Transverse colon (tissue), 4 donors: ENCODE measurements around the gene WNT10A. TPM values are rescaled to one million over a fixed set of nuclear protein-coding genes. Genes with fewer than 3 reads are reported as not detected.

Source experiments
- DNase-seq: peaks from one replicate; pipeline ENCODE4 v3.0.0-alpha.2; 2019
- H3K27ac ChIP-seq, 4 donors: fragments of 200-600 bp; sonication (generic); 2 replicates each; pipeline ENCODE4 v1.5.1; 2016 to 2018; ENCODE audit warnings: inconsistent platforms in 4 of 4
- H3K27me3 ChIP-seq: fragments of 200-600 bp; sonication (generic); 2 replicates; pipeline ENCODE4 v1.5.1; 2017; ENCODE audit warnings: inconsistent platforms
- H3K36me3 ChIP-seq, 4 donors: fragments of 200-600 bp; sonication (generic); 2 replicates each; pipeline ENCODE4 v1.5.1; 2017 to 2019; ENCODE audit warnings: inconsistent platforms in 4 of 4
- H3K4me1 ChIP-seq, 4 donors: fragments of 200-600 bp; sonication (generic); 2 replicates each; pipeline ENCODE4 v1.5.1; 2017 to 2020; ENCODE audit warnings: inconsistent platforms in 4 of 4
- H3K4me3 ChIP-seq, 4 donors: fragments of 200-600 bp; sonication (generic); 1 replicate in 1 of 4; 2 replicates in 3 of 4; pipeline versions ENCODE4 v1.5.1 to v1.6.1; 2017 to 2019; ENCODE audit warnings: inconsistent platforms in 4 of 4
- H3K9me3 ChIP-seq, 2 donors: fragments of 200-600 bp; sonication (generic); 2 replicates each; pipeline ENCODE4 v1.5.1; 2017 to 2019; ENCODE audit warnings: inconsistent platforms in 2 of 2
- CTCF ChIP-seq, 5 experiments: fragments of 200-600 bp in 3 of 5; fragments of 450-650 bp in 2 of 5; sonication (generic) in 3 of 5; IDR thresholded peaks; 1 replicate in 2 of 5; 2 replicates in 3 of 5; pipeline ENCODE4 v1.5.1; 2016 to 2017; ENCODE audit warnings: antibody characterized with exemption in 5 of 5, inconsistent platforms in 3 of 5, mild to moderate bottlenecking in 2 of 5, moderate library complexity in 1 of 5
- EP300 ChIP-seq: sonication (generic); formaldehyde crosslinking; IDR thresholded peaks from one replicate; pipeline ENCODE4 v1.6.1; 2017; ENCODE audit warnings: antibody characterized with exemption, low read depth
- POLR2A ChIP-seq: fragments of 450-650 bp; IDR thresholded peaks from one replicate; pipeline ENCODE4 v1.6.1; 2016; ENCODE audit warnings: antibody characterized with exemption, mild to moderate bottlenecking, moderate library complexity
- POLR2AphosphoS5 ChIP-seq, 3 donors: sonication (generic); formaldehyde crosslinking; IDR thresholded peaks; one replicate each; pipeline ENCODE4 v1.6.1; 2016; ENCODE audit warnings: antibody characterized with exemption in 3 of 3
- WGBS, 2 donors: methylation state at CpG; one replicate each; pipeline ENCODE4 v1.1.5; 2018; ENCODE audit warnings: low coverage in 1 of 2; 5-methylcytosine and 5-hydroxymethylcytosine counted together
- in situ Hi-C, 4 donors: fragments of 200-750 bp; cut with MboI; loops; one replicate each; pipeline versions ENCODE4 v1.15.0 to v1.15.1; 2017; ENCODE audit warnings: low sequenced_read_pairs in 3 of 4, low pct_ligation_motif_present in 1 of 4, low pct_unique_long_range_greater_than_20kb in 1 of 4
- intact Hi-C: fragments of 100-400 bp; cut with DNase I; formaldehyde crosslinking; loops from one replicate; pipeline ENCODE4 v1.15.1; 2023; ENCODE audit warnings: low total_unique reads
- total RNA-seq, 4 donors: library from RNA; depleted of rRNA; stranded (reverse); fragments of >200 nt; gene quantifications; one replicate each; pipeline ENCODE4 v1.1.0, GENCODE V29; 2016

The WNT10A gene
- total RNA-seq, 4 donors from 2014 or later, result 0.27 to 1.6 TPM; not detected in 2

- intact Hi-C loops, result no loop called here
- peak overlapping the region in 1 of 4 donors; percentile 9 for H3K27ac ChIP-seq
- peaks cover 31% of the 10 kb centered on the region for H3K27me3 ChIP-seq
- no peaks in the 10 kb centered on the region for H3K9me3 ChIP-seq
- TF ChIP-seq POLR2AphosphoS5 (IDR thresholded peaks at IDR 0.05) (no peak), EP300 (no peak), POLR2A (no peak), CTCF (IDR thresholded peaks at IDR 0.05) (no peak)
- peaks cover 4 to 13% (median 11%) of the 10 kb centered on the region in 4 donors for H3K4me1 ChIP-seq
- DNase-seq, result peak; percentile 93
- H3K4me3 ChIP-seq, result peak overlapping the region; percentile 22 to 68 (median 40)
- WGBS, 2 donors, result 0 to 4% methylated on average over 4 to 54 of the region's 58 CpGs
- in situ Hi-C loops, result no loop called here
- H3K36me3 ChIP-seq, result no peaks in the 10 kb centered on the region
Observed at GRCh38 chr2:218908721-218909619, 28.3 kb downstream of the WNT10A start.

DNA sequence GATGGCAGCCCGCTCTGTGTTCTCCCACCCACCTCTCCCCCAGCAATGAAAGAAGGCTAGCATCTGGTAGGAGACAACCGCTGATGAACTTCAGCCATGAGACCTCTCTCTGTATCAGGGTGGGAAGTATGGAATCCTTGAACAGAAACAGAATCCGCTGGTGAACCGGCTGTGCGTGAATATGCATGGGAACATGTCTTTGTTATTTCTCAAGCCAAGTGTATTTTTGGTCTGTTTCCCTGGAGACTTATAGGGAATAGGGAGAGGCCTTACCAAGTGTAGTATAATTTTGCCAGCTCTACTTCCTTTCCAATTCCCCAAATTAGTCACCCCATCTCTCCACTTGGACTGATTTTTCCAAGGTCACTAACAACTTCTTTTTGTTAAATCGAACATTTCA, 30.1 kb downstream of the WNT10A start:
- no peaks in the 10 kb centered on the region for H3K36me3 ChIP-seq
- DNase-seq, result no peak
- TF ChIP-seq POLR2AphosphoS5 (IDR thresholded peaks at IDR 0.05), result no peak
- no peak for TF ChIP-seq POLR2A
- TF ChIP-seq EP300, result no peak
- H3K27me3 ChIP-seq, result peaks cover 15% of the 10 kb centered on the region
- no peak overlapping the region for H3K27ac ChIP-seq
- peaks cover 4 to 13% (median 11%) of the 10 kb centered on the region in 4 donors for H3K4me1 ChIP-seq
- in situ Hi-C loops, result no loop called here
- intact Hi-C loops, result no loop called here
- WGBS, 2 donors, result 90 to 93% methylated on average over 3 to 6 of the region's 6 CpGs
- H3K4me3 ChIP-seq, result no peak overlapping the region
- no peaks in the 10 kb centered on the region for H3K9me3 ChIP-seq

- Histone ChIP-seq H3K27me3 (peaks cover 25% of the 10 kb centered on the region), H3K9me3 (peaks cover 0 to 3% of the 10 kb centered on the region in 2 donors), H3K4me1 (peaks cover 0 to 5% (median 0%) of the 10 kb centered on the region in 4 donors), H3K4me3 (no peak overlapping the region), H3K36me3 (no peaks in the 10 kb centered on the region), H3K27ac (no peak overlapping the region)
- WGBS, 2 donors, result 93 to 100% methylated on average over 1 of the region's 1 CpG
- in situ Hi-C loops (no loop called here), intact Hi-C loops (no loop called here)
- DNase-seq, result no peak
- no peak for TF ChIP-seq POLR2A
- no peak for TF ChIP-seq EP300
- no peak for TF ChIP-seq CTCF (IDR thresholded peaks at IDR 0.05)
- TF ChIP-seq POLR2AphosphoS5 (IDR thresholded peaks at IDR 0.05), result no peak
Observed at GRCh38 chr2:218920504-218920903, 39.9 kb downstream of the WNT10A start.

GRCh38 chr2:218924757-218925156, 44.1 kb downstream of the WNT10A start:
- Histone ChIP-seq H3K4me3 (no peak overlapping the region), H3K36me3 (no peaks in the 10 kb centered on the region), H3K27me3 (peaks cover 9% of the 10 kb centered on the region), H3K9me3 (peaks cover 0 to 3% of the 10 kb centered on the region in 2 donors), H3K4me1 (no peaks in the 10 kb centered on the region), H3K27ac (no peak overlapping the region)
- TF ChIP-seq CTCF (IDR thresholded peaks at IDR 0.05), result no peak
- TF ChIP-seq POLR2AphosphoS5 (IDR thresholded peaks at IDR 0.05), result no peak
- no peak for TF ChIP-seq EP300
- TF ChIP-seq POLR2A, result no peak
- DNase-seq, result no peak
- in situ Hi-C loops, result no loop called here
- intact Hi-C loops, result no loop called here
- 84 to 91% methylated on average over 2 of the region's 2 CpGs for WGBS, 2 donors
